CD14-positive monocyte (primary cell): ENCODE measurements around the gene COPS2. TPM values are rescaled to one million over a fixed set of nuclear protein-coding genes. Genes with fewer than 3 reads are reported as not detected.

Source experiments
- DNase-seq, 3 donors: peaks; one replicate each; pipeline ENCODE4 v3.0.0-alpha.2; 2011 to 2022
- H2AFZ ChIP-seq: 2 replicates; pipeline ENCODE4 v1.6.0; 2012; ENCODE audit warnings: mild to moderate bottlenecking, low read depth, low read length, inconsistent platforms; ENCODE audit not compliant: insufficient read depth, poor library complexity, severe bottlenecking
- H3K27ac ChIP-seq, 2 donors: 1 replicate in 1 of 2; 2 replicates in 1 of 2; pipeline ENCODE4 v1.5.1; 2012 to 2013; ENCODE audit warnings: low read length in 2 of 2, control low read depth in 1 of 2, inconsistent platforms in 1 of 2, low read depth in 1 of 2, mild to moderate bottlenecking in 1 of 2
- H3K27me3 ChIP-seq, 2 donors: one replicate each; pipeline versions ENCODE4 v1.6.0 to v1.6.1; 2011 to 2013; ENCODE audit warnings: low read length in 2 of 2; ENCODE audit not compliant: control insufficient read depth in 2 of 2, insufficient read depth in 2 of 2
- H3K36me3 ChIP-seq, 2 donors: replicated peaks in 1 of 2; 1 replicate in 1 of 2; 2 replicates in 1 of 2; pipeline versions ENCODE4 v1.5.1 to v1.6.1; 2012 to 2013; ENCODE audit warnings: low read length in 2 of 2, control low read depth in 1 of 2, inconsistent platforms in 1 of 2, mild to moderate bottlenecking in 1 of 2; ENCODE audit not compliant: insufficient read depth in 2 of 2, control insufficient read depth in 1 of 2
- H3K4me1 ChIP-seq, 2 donors: 1 replicate in 1 of 2; 2 replicates in 1 of 2; pipeline versions ENCODE4 v1.5.1 to v1.6.1; 2012 to 2013; ENCODE audit warnings: low read length in 2 of 2, control low read depth in 1 of 2, inconsistent platforms in 1 of 2, mild to moderate bottlenecking in 1 of 2, moderate library complexity in 1 of 2; ENCODE audit not compliant: insufficient read depth in 2 of 2, control insufficient read depth in 1 of 2
- H3K4me2 ChIP-seq: replicated peaks from 2 replicates; pipeline ENCODE3; 2012; ENCODE audit warnings: low read length, moderate library complexity, mild to moderate bottlenecking; ENCODE audit not compliant: poor library complexity, severe bottlenecking; ENCODE audit errors: extremely low read depth
- H3K4me3 ChIP-seq, 3 experiments: fragments of 200-600 bp in 1 of 3; sonication (generic) in 1 of 3; replicated peaks in 1 of 3; 1 replicate in 2 of 3; 2 replicates in 1 of 3; pipeline ENCODE4 v1.5.1; 2011 to 2013; ENCODE audit warnings: low read length in 3 of 3, mild to moderate bottlenecking in 3 of 3, control low read depth in 2 of 3, low read depth in 2 of 3, inconsistent platforms in 1 of 3, moderate library complexity in 1 of 3
- H3K79me2 ChIP-seq: 2 replicates; pipeline ENCODE4 v1.6.0; 2012; ENCODE audit warnings: mild to moderate bottlenecking, control low read depth, inconsistent platforms, low read length, moderate library complexity; ENCODE audit not compliant: insufficient read depth
- H3K9ac ChIP-seq: 2 replicates; pipeline ENCODE4 v1.6.0; 2017; ENCODE audit warnings: low read length, mild to moderate bottlenecking; ENCODE audit not compliant: insufficient read depth, poor library complexity, severe bottlenecking
- H3K9me3 ChIP-seq, 2 donors: replicated peaks in 1 of 2; 1 replicate in 1 of 2; 2 replicates in 1 of 2; pipeline versions ENCODE4 v1.5.1 to v1.6.1; 2012 to 2013; ENCODE audit warnings: low read length in 2 of 2, control low read depth in 1 of 2; ENCODE audit not compliant: control insufficient read depth in 1 of 2, insufficient read depth in 1 of 2
- H4K20me1 ChIP-seq: 2 replicates; pipeline ENCODE4 v1.6.0; 2012; ENCODE audit warnings: mild to moderate bottlenecking, low read length, control low read depth, moderate library complexity; ENCODE audit not compliant: insufficient read depth
- H3K27ac Mint-ChIP-seq, 7 donors: one replicate each; pipeline ENCODE4 v1.8.0; 2020; ENCODE audit warnings: mild to moderate bottlenecking in 7 of 7, mixed read lengths in 7 of 7, moderate library complexity in 6 of 7, inconsistent platforms in 2 of 7
- H3K27me3 Mint-ChIP-seq, 3 donors: one replicate each; pipeline ENCODE4 v1.8.0; 2021 to 2022; ENCODE audit warnings: low read depth in 3 of 3, mild to moderate bottlenecking in 3 of 3, mixed read lengths in 3 of 3, moderate library complexity in 3 of 3, inconsistent platforms in 1 of 3
- H3K36me3 Mint-ChIP-seq, 2 donors: one replicate each; pipeline ENCODE4 v1.8.0; 2020; ENCODE audit warnings: mixed read lengths in 2 of 2, inconsistent platforms in 1 of 2, mild to moderate bottlenecking in 1 of 2
- H3K4me1 Mint-ChIP-seq: one replicate; pipeline ENCODE4 v1.8.0; 2020; ENCODE audit warnings: mild to moderate bottlenecking, mixed read lengths
- H3K4me3 Mint-ChIP-seq, 2 donors: one replicate each; pipeline ENCODE4 v1.8.0; 2020; ENCODE audit warnings: mild to moderate bottlenecking in 2 of 2, mixed read lengths in 2 of 2, moderate library complexity in 1 of 2
- H3K9me3 Mint-ChIP-seq, 7 donors: one replicate each; pipeline ENCODE4 v1.8.0; 2020 to 2022; ENCODE audit warnings: mixed read lengths in 7 of 7, mild to moderate bottlenecking in 6 of 7, moderate library complexity in 6 of 7, inconsistent platforms in 2 of 7
- CTCF ChIP-seq: fragments of 200-600 bp; IDR thresholded peaks from one replicate; pipeline ENCODE4 v1.8.0; 2022; ENCODE audit warnings: antibody characterized with exemption, mild to moderate bottlenecking
- WGBS: methylation state at CpG from one replicate; pipeline ENCODE4 v1.1.5; 2013; ENCODE audit warnings: missing lambda C conversion rate; ENCODE audit not compliant: insufficient coverage; 5-methylcytosine and 5-hydroxymethylcytosine counted together
- intact Hi-C, 2 donors: fragments of 100-400 bp; cut with micrococcal nuclease; formaldehyde crosslinking; loops; one replicate each; pipeline versions ENCODE4 v1.15.0 to v1.15.1; 2023
- polyA plus RNA-seq, 3 donors: library from polyadenylated mRNA; depleted of rRNA in 1 of 3; unstranded in 2 of 3; stranded (reverse) in 1 of 3; fragments of 300-500 nt in 2 of 3; fragments of >200 nt in 1 of 3; fragmentation: Illumina TruSeq in 2 of 3; gene quantifications; 1 replicate in 2 of 3; 2 replicates in 1 of 3; pipeline ENCODE4 v1.2.3, GENCODE V29; 2012 to 2021

COPS2 gene
- polyA plus RNA-seq, 3 donors = 22.2 to 36.1 (median 32.4) TPM

GRCh38 chr15:49131403-49131802, 24.0 kb downstream of the COPS2 start:
- Mint-ChIP-seq H3K27ac (no peak overlapping the region), H3K9me3 (no peaks in the 10 kb centered on the region)
- WGBS = 100% methylated on average over 2 of the region's 3 CpGs

GRCh38 chr15:49124371-49124770, 31.0 kb downstream of the COPS2 start:
- no peak overlapping the region for H3K4me3 Mint-ChIP-seq
- H3K4me1 Mint-ChIP-seq = no peaks in the 10 kb centered on the region

More at GRCh38 chr15:49131403-49131802, 24.0 kb downstream of the COPS2 start:
- no peaks in the 10 kb centered on the region for H3K27me3 ChIP-seq
- H2AFZ ChIP-seq = no peak overlapping the region
- no peak overlapping the region for H3K4me2 ChIP-seq
- H3K4me1 Mint-ChIP-seq = no peaks in the 10 kb centered on the region
- no peak overlapping the region for H3K9ac ChIP-seq
- TF ChIP-seq CTCF = no peak
- H3K79me2 ChIP-seq = no peaks in the 10 kb centered on the region
- H3K27ac ChIP-seq = no peak overlapping the region
- H3K36me3 Mint-ChIP-seq = peaks cover 71 to 83% of the 10 kb centered on the region in 2 donors
- intact Hi-C loops = no loop called here
- H3K4me3 Mint-ChIP-seq = no peak overlapping the region
- no peaks in the 10 kb centered on the region for H4K20me1 ChIP-seq
- H3K9me3 ChIP-seq = no peaks in the 10 kb centered on the region
- H3K4me3 ChIP-seq = no peak overlapping the region
- no peaks in the 10 kb centered on the region for H3K27me3 Mint-ChIP-seq
- peaks cover 97 to 100% of the 10 kb centered on the region in 2 donors for H3K36me3 ChIP-seq
- H3K4me1 ChIP-seq = no peaks in the 10 kb centered on the region
- no peak for DNase-seq

More at GRCh38 chr15:49124371-49124770, 31.0 kb downstream of the COPS2 start:
- intact Hi-C loops = no loop called here
- peaks cover 36 to 54% of the 10 kb centered on the region in 2 donors for H3K36me3 ChIP-seq
- no peak overlapping the region for H3K27ac ChIP-seq
- no peak overlapping the region for H3K4me2 ChIP-seq
- no peaks in the 10 kb centered on the region for H3K9me3 Mint-ChIP-seq
- H3K27me3 Mint-ChIP-seq = no peaks in the 10 kb centered on the region
- no peaks in the 10 kb centered on the region for H3K79me2 ChIP-seq
- H3K9ac ChIP-seq = no peak overlapping the region
- H2AFZ ChIP-seq = no peak overlapping the region
- H3K4me3 ChIP-seq = no peak overlapping the region
- no peaks in the 10 kb centered on the region for H3K4me1 ChIP-seq
- no peaks in the 10 kb centered on the region for H3K27me3 ChIP-seq
- no CpG with 5 or more reads among the region's 2 CpGs for WGBS
- no peaks in the 10 kb centered on the region for H3K9me3 ChIP-seq
- H3K27ac Mint-ChIP-seq = no peak overlapping the region
- DNase-seq = no peak
- H3K36me3 Mint-ChIP-seq = peaks cover 24 to 45% of the 10 kb centered on the region in 2 donors
- H4K20me1 ChIP-seq = no peaks in the 10 kb centered on the region
- TF ChIP-seq CTCF = no peak
